CD4-positive, alpha-beta T cell treated with Interleukin-15 for 4 hours (primary cell): Measurements from ENCODE around the gene GPX1.
"Not testable (repeated sequence)": the region's sequence is repeated elsewhere in the genome, so short reads cannot be mapped to it uniquely, and the experiment has no call there.

Experiments used
- DNase-seq: peaks from one replicate; pipeline ENCODE4 v3.0.0-alpha.2; 2020; ENCODE audit warnings: low spot score

Gene GPX1

GRCh38 chr3:49357443-49358216, 523 bp downstream of the GPX1 start:
- not testable (repeated sequence) for DNase-seq

GRCh38 chr3:49357095-49357442, 1.1 kb downstream of the GPX1 start:
- DNase-seq, result not testable (repeated sequence)

- DNase-seq, result no peak
Measured at GRCh38 chr3:49352890-49353421, 5.2 kb downstream of the GPX1 start.

GRCh38 chr3:49352281-49352680, 5.9 kb downstream of the GPX1 start:
- DNase-seq, result no peak

- no peak for DNase-seq
Measured at GRCh38 chr3:49351521-49352011, 6.6 kb downstream of the GPX1 start.

GRCh38 chr3:49349348-49350114, 8.6 kb downstream of the GPX1 start:
- DNase-seq, result no peak

GRCh38 chr3:49348361-49348760, 9.8 kb downstream of the GPX1 start:
- not testable (repeated sequence) for DNase-seq

- DNase-seq, result no peak
Measured at GRCh38 chr3:49346797-49347251, 11.3 kb downstream of the GPX1 start.

- no peak for DNase-seq
Measured at GRCh38 chr3:49343163-49343562, 15.0 kb downstream of the GPX1 start.

GRCh38 chr3:49341996-49342395, 16.2 kb downstream of the GPX1 start:
- DNase-seq, result no peak

GRCh38 chr3:49339941-49340800, 18.0 kb downstream of the GPX1 start, which contains the start of gene USP4:
Gene USP4, minus strand, starts transcription at chr3:49340053. Its CDS starts 29 bp downstream, at chr3:49340024.
- DNase-seq, result peak; percentile 93

GRCh38 chr3:49339581-49339940, 18.6 kb downstream of the GPX1 start:
- DNase-seq, result peak; percentile 9

- no peak for DNase-seq
Measured at GRCh38 chr3:49333916-49334633, 24.1 kb downstream of the GPX1 start.

GRCh38 chr3:49333091-49333490, 25.1 kb downstream of the GPX1 start:
- DNase-seq, result peak; percentile 18

- no peak for DNase-seq
Measured at GRCh38 chr3:49329186-49329585, 29.0 kb downstream of the GPX1 start.

GRCh38 chr3:49328350-49328749, 29.8 kb downstream of the GPX1 start:
- not testable (repeated sequence) for DNase-seq

- no peak for DNase-seq
Measured at GRCh38 chr3:49327485-49327884, 30.7 kb downstream of the GPX1 start.

GRCh38 chr3:49324768-49325167, 33.4 kb downstream of the GPX1 start:
- no peak for DNase-seq

GRCh38 chr3:49316696-49317457, 41.3 kb downstream of the GPX1 start:
- DNase-seq, result no peak

GRCh38 chr3:49313896-49314688, 44.1 kb downstream of the GPX1 start:
- no peak for DNase-seq
